ENCODE data around the gene MRGPRF. TPM values are rescaled to one million over a fixed set of nuclear protein-coding genes. Genes with fewer than 3 reads are reported as not detected.

MRGPRF gene
- total RNA-seq, 2 donors from 2014 or later, result 20.0 to 53.3 TPM

GRCh38 chr11:69022260-69022659 lies 9.2 kb upstream of the MRGPRF start:
- DNase-seq (ENCODE audit: low spot score), result no peak
- intact Hi-C loops (cut with DNase I), result no loop called here
- no peaks in the 10 kb centered on the region for H3K4me1 ChIP-seq (replicated peaks)
- WGBS, result 81% methylated on average over 10 of the region's 10 CpGs
- H3K27ac ChIP-seq, result no peak overlapping the region
- TF ChIP-seq CTCF (IDR thresholded peaks at IDR 0.05), result no peak
- TF ChIP-seq POLR2AphosphoS5 (IDR thresholded peaks at IDR 0.05), result no peak
- TF ChIP-seq POLR2A (IDR thresholded peaks at IDR 0.05), result no peak
- no peaks in the 10 kb centered on the region for H3K9me3 ChIP-seq
- H3K4me3 ChIP-seq, result no peak overlapping the region
- H3K27me3 ChIP-seq (replicated peaks; ENCODE audit: insufficient read depth), result no peaks in the 10 kb centered on the region
- no peaks in the 10 kb centered on the region for H3K36me3 ChIP-seq

- TF ChIP-seq POLR2AphosphoS5 (IDR thresholded peaks at IDR 0.05) (no peak), POLR2A (IDR thresholded peaks at IDR 0.05) (no peak), CTCF (IDR thresholded peaks at IDR 0.05) (no peak)
- peak overlapping the region; percentile 10 to 36 for H3K27ac ChIP-seq
- no peaks in the 10 kb centered on the region for H3K9me3 ChIP-seq
- DNase-seq (ENCODE audit: low spot score), result no peak
- H3K27me3 ChIP-seq (replicated peaks; ENCODE audit: insufficient read depth), result no peaks in the 10 kb centered on the region
- no peaks in the 10 kb centered on the region for H3K4me1 ChIP-seq (replicated peaks)
- no peak overlapping the region for H3K4me3 ChIP-seq
- WGBS, result 65% methylated on average over 11 of the region's 13 CpGs
- intact Hi-C loops (cut with DNase I), result no loop called here
- H3K36me3 ChIP-seq, result no peaks in the 10 kb centered on the region
These were observed 5.9 kb upstream of the MRGPRF start for GRCh38 chr11:69018924-69019323.

- intact Hi-C loops (cut with DNase I), result no loop called here
- H3K4me1 ChIP-seq (replicated peaks), result no peaks in the 10 kb centered on the region
- H3K9me3 ChIP-seq, result no peaks in the 10 kb centered on the region
- DNase-seq (ENCODE audit: low spot score), result no peak
- 91% methylated on average over 10 of the region's 10 CpGs for WGBS
- no peaks in the 10 kb centered on the region for H3K27me3 ChIP-seq (replicated peaks; ENCODE audit: insufficient read depth)
- H3K27ac ChIP-seq, result no peak overlapping the region
- TF ChIP-seq POLR2A (IDR thresholded peaks at IDR 0.05) (no peak), CTCF (IDR thresholded peaks at IDR 0.05) (no peak), POLR2AphosphoS5 (IDR thresholded peaks at IDR 0.05) (no peak)
- H3K36me3 ChIP-seq, result no peaks in the 10 kb centered on the region
- H3K4me3 ChIP-seq, result no peak overlapping the region
These were observed 4.9 kb upstream of the MRGPRF start for GRCh38 chr11:69017951-69018350.

- intact Hi-C loops (cut with DNase I), result loop anchor here (1.0 to 5.0 kb wide), 3 partner anchors 33 to 627 kb away; partner anchors contain the start of genes CCND1 and TPCN2
- Histone ChIP-seq H3K36me3 (no peaks in the 10 kb centered on the region), H3K4me1 (replicated peaks) (no peaks in the 10 kb centered on the region), H3K27ac (peak overlapping the region; percentile 84 to 85), H3K9me3 (no peaks in the 10 kb centered on the region), H3K4me3 (no peak overlapping the region), H3K27me3 (replicated peaks; ENCODE audit: insufficient read depth) (no peaks in the 10 kb centered on the region)
- DNase-seq (ENCODE audit: low spot score), result no peak
- WGBS, result 68% methylated on average over 8 of the region's 9 CpGs
- TF ChIP-seq POLR2A (IDR thresholded peaks at IDR 0.05) (no peak), POLR2AphosphoS5 (IDR thresholded peaks at IDR 0.05) (no peak), CTCF (IDR thresholded peaks at IDR 0.05) (no peak)
These were observed 2.0 kb upstream of the MRGPRF start for GRCh38 chr11:69014898-69015549.
